ENCODE data around the gene TFCP2.

The TFCP2 gene

GRCh38 chr12:51076236-51076930, 96.6 kb downstream of the TFCP2 start:
- no peak overlapping the region for H3K27ac ChIP-seq
- H3K4me3 ChIP-seq, result no peak overlapping the region
- no peak for DNase-seq (ENCODE audit: low spot score)
- no peak for TF ChIP-seq CTCF (IDR thresholded peaks at IDR 0.05)

GRCh38 chr12:51075390-51075789, 97.5 kb downstream of the TFCP2 start:
- no peak for DNase-seq (ENCODE audit: low spot score)
- H3K4me3 ChIP-seq, result no peak overlapping the region
- TF ChIP-seq CTCF (IDR thresholded peaks at IDR 0.05), result no peak
- H3K27ac ChIP-seq, result no peak overlapping the region

GRCh38 chr12:51071663-51072062, 101.3 kb downstream of the TFCP2 start:
- Histone ChIP-seq H3K4me3 (no peak overlapping the region), H3K27ac (no peak overlapping the region)
- DNase-seq (ENCODE audit: low spot score), result no peak
- TF ChIP-seq CTCF (IDR thresholded peaks at IDR 0.05), result no peak

- no peak overlapping the region for H3K27ac ChIP-seq
- DNase-seq (ENCODE audit: low spot score), result no peak
These were observed 102.9 kb downstream of the TFCP2 start for GRCh38 chr12:51070004-51070403.

GRCh38 chr12:51067771-51068170, 105.2 kb downstream of the TFCP2 start:
- Histone ChIP-seq H3K4me3 (no peak overlapping the region), H3K27ac (no peak overlapping the region)
- TF ChIP-seq CTCF (IDR thresholded peaks at IDR 0.05), result no peak
- no peak for DNase-seq (ENCODE audit: low spot score)

More at GRCh38 chr12:51070004-51070403, 102.9 kb downstream of the TFCP2 start:
- H3K4me3 ChIP-seq, result no peak overlapping the region
- TF ChIP-seq CTCF (IDR thresholded peaks at IDR 0.05), result no peak

GRCh38 chr12:51067229-51067628, 105.7 kb downstream of the TFCP2 start:
- TF ChIP-seq CTCF (IDR thresholded peaks at IDR 0.05), result no peak
- no peak for DNase-seq (ENCODE audit: low spot score)
- Histone ChIP-seq H3K27ac (no peak overlapping the region), H3K4me3 (no peak overlapping the region)

GRCh38 chr12:51065530-51065929, 107.4 kb downstream of the TFCP2 start:
- DNase-seq (ENCODE audit: low spot score), result no peak
- Histone ChIP-seq H3K4me3 (no peak overlapping the region), H3K27ac (no peak overlapping the region)
- no peak for TF ChIP-seq CTCF (IDR thresholded peaks at IDR 0.05)
